Globus pallidus (tissue), 1 donor: Measurements from ENCODE around the gene FBXO47.

Source experiments
- DNase-seq: peaks from one replicate; pipeline ENCODE4 v3.0.0-alpha.2; 2015; ENCODE audit warnings: low spot score

The FBXO47 gene

GRCh38 chr17:38967290-38967738, at the start of gene FBXO47:
Gene FBXO47, minus strand, starts transcription at chr17:38967403. Its CDS starts 4,378 bp downstream, at chr17:38963025.
- DNase-seq = peak; percentile 86

DNA sequence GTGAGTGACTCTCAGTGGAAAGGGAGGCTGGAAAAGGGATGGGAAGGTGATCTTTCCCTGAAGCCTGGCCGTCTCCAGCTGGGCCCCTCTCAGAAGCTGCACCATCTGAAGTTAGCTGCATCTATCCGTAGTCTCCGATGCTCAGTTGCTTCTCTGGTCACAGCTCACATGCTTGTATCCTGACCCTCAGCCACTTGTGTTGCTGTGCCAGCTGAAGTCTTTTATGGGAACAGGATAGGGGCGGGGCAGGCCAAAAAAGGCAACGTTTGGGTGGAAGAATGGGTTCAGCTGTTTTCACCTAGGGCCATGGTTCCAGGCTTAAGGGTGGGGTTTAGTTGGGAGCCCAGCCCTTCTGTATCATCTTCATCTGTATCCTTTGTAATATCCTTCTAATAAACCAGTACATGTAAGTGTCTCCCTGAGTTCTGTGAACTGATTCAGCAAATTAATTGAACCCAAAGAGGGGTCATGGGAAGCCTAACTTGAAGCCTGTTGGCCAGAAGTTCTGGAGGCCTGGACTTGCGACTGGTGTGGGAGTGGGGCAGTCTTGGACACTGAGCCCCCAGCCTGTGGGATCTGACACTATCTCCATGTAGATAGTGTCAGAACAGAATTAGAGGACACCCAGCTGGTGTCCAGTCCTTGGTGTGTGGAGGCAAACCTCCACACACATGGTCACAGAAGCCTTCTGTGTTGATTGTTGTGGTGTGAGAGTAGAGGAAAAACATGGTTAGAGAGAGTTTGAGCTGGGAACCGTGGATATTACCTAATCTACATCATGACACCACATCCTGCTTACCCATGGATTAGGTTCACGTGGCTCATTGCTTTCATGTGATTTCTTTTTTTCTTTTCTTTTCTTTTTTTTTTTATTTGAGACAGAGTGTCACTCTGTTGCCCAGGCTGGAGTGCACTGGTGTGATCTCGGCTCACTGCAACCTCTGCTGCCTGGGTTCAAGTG, 49.3 kb upstream of the FBXO47 start:
- no peak for DNase-seq

- DNase-seq = no peak
Observed at GRCh38 chr17:39015546-39015935, 48.3 kb upstream of the FBXO47 start.

GRCh38 chr17:39014795-39015545, 47.8 kb upstream of the FBXO47 start:
- DNase-seq = no peak

DNA sequence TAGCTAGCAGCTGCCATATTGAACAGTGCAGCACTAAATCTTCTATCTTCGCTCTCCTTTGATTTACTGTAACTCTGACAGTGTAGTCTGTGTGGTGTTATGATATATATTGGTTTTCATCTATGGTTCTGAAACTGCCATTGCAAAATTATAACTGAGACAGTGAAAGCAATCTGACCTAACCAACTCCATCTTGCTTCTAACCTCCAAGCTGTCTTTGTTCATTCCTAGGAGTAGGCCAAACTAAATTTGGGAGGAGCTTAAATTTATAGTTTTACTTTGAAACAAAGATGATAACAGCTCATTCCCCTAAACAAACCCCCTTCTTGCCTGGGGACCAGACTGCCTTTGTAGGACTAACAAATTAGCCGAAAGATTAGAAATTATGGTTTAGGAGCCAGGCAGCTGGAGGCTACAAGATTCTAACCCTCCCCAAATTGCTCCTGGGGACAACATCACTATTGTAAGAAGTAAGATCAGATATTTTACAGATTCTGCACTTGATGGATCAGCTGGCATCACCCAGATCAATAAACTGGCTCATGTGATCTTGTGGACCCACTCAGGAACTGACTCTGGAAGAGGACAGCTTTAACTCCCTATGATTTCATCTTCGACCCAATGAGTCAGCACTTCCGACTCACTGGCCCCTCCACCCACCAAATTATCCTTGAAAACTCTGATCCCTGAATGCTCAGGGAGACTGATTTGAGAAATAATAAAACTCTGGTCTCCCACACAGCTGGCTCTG, 47.0 kb upstream of the FBXO47 start:
- DNase-seq = no peak

DNA sequence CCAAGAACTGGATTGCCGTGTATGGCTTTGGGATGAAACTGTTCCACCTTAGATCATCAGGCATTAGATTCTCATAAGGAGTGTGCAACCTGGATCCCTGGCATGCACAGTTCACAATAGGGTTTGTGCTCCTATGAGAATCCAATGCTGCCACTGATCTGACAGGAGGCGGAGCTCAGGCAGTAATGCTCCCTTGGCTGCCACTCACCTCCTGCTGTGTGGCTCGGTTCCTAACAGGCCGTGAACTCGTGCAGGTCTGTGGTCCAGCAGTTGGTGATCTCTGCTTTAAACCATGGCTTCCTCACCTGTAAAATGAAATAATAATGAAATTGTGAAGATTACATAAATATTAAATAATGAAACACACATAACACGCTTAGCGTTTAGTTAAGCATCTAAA, 45.5 kb upstream of the FBXO47 start:
- no peak for DNase-seq

GRCh38 chr17:39011907-39012468, 44.8 kb upstream of the FBXO47 start:
- no peak for DNase-seq

DNA sequence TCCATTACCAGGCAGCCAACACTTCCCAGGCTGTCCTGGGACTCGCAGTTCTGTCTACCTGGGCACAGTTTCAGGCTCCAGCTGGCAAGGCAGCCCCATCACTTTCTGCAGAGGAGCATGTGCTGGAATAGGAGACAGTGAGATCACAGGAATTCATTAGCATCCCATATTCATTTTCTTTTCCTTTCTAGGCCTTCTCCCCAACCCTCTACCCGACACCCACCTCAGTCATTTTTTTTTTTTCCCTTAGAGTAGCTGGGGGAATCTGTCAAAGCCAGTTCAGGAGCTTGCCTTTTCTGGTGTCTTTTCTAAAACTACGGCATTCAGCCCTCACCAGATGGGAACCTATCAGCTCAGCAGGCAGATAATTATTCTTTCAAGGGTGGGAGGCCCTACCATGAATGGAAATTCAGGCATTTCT, 42.4 kb upstream of the FBXO47 start:
- DNase-seq = no peak

- no peak for DNase-seq
Observed at GRCh38 chr17:39008633-39009032, 41.4 kb upstream of the FBXO47 start.

GRCh38 chr17:39002991-39003715, 36.0 kb upstream of the FBXO47 start:
- DNase-seq = peak; percentile 31

DNA sequence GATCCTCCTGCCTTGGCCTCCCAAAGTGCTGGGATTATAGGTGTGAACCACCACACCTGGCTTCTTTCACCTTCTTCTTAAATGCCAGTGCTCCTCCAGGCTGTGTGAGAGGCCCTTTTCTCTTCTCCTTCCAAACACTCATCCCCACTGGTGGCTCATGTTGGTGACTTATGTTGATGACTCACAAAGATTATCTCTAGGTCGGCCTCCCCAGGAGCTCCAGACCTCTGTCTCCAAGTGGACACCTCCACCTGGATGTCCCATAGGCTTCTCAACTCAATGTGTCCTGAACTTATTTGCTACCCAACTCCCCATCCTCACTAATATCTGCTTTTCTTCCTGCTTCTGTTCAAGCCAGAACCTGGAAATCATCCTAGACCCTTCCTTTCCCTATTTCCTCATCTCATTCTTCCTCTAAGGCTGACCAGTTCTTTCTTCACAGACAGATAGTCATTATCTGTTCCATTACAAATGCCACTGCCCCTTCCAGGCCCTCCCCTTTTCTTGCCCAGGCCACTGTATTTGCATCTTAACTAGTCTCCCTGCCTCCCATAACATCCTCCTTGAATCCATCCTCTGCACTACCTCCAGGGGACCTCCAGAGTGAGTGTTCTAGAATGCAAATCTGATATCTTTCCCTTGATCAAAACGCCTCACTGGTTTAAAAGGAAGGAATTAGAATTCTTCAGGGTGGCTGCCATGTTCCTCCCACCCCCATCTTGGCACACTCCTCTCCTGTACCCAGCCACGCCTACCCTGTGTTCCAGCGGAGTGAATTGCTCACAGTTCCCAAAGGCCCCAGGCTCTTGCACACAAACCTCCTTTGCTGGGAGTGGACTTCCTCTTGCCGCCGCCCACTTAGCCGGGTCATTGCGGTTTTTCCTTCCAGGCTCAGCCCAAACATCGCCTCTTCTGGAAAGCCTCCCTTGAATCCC, 34.8 kb upstream of the FBXO47 start:
- no peak for DNase-seq

GRCh38 chr17:39000021-39000601, 32.9 kb upstream of the FBXO47 start:
- DNase-seq = no peak

GRCh38 chr17:38996660-38997337, 29.6 kb upstream of the FBXO47 start:
- no peak for DNase-seq

DNA sequence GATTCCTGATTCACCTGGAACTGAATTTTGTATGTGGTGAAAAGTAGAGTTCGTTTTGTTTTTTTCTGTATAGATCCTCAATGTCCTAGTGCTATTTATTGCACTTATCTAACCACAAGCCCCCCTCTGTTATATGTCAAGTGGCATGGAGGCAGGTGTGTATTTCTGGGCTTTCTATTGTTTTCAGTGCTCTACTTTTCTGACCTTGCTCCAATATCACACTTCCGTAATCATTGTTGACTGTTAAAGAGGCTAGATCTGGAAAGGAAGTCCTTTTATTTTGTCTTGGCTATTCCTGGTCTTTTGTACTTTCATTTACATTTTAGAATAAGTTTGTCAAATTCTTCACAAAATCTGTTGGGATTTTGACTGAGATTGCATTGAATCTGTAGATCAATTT, 26.8 kb upstream of the FBXO47 start:
- DNase-seq = no peak

GRCh38 chr17:38984666-38985065, 17.5 kb upstream of the FBXO47 start:
- no peak for DNase-seq

- DNase-seq = peak; percentile 51
Observed at GRCh38 chr17:38982858-38983746, 15.9 kb upstream of the FBXO47 start.

GRCh38 chr17:38981636-38982035, 14.4 kb upstream of the FBXO47 start:
- no peak for DNase-seq
